Caco-2 (cell line): Measurements from ENCODE around the gene TAC4. TPM values are rescaled to one million over a fixed set of nuclear protein-coding genes. Genes with fewer than 3 reads are reported as not detected.

Experiments used
- BruUV-seq: library from RNA; stranded (reverse); fragments of 400-500 nt; replicated peaks from 2 replicates; lab custom pipeline; 2021; lab: Mats Ljungman, UMichigan
- CTCF ChIA-PET: fragments of 300-600 bp; sonication (Branson Sonifier 250); formaldehyde crosslinking; loops from one replicate; lab custom pipeline; 2022; ENCODE audit warnings: antibody characterized with exemption; lab: Charles Lee
- POLR2A ChIA-PET: fragments of 300-600 bp; sonication (Branson Sonifier 250); formaldehyde crosslinking; loops from one replicate; lab custom pipeline; 2022; ENCODE audit warnings: antibody characterized with exemption; lab: Charles Lee
- DNase-seq, 2 experiments: peaks; one replicate each; pipeline versions ENCODE4 v3.0.0 to v3.0.0-alpha.2; 2020 to 2022
- H3K27me3 ChIP-seq: replicated peaks from 2 replicates; pipeline ENCODE4 v1.6.0; 2011; ENCODE audit warnings: low read length; ENCODE audit not compliant: control insufficient read depth, insufficient read depth
- H3K36me3 ChIP-seq: 2 replicates; pipeline ENCODE4 v1.5.1; 2011; ENCODE audit warnings: low read length; ENCODE audit not compliant: control insufficient read depth, insufficient read depth
- H3K4me1 ChIP-seq: fragments of 250-450 bp; sonication (Bioruptor Pico); 2 replicates; pipeline ENCODE4 v1.5.1; 2020; ENCODE audit warnings: mild to moderate bottlenecking
- H3K4me3 ChIP-seq: 2 replicates; pipeline ENCODE4 v1.5.1; 2011; ENCODE audit warnings: low read depth, mild to moderate bottlenecking, control low read depth, low read length
- H3K9me3 ChIP-seq: fragments of 250-450 bp; sonication (Bioruptor Pico); 2 replicates; pipeline ENCODE4 v1.5.1; 2020; ENCODE audit warnings: mild to moderate bottlenecking, moderate library complexity
- H3K27ac Mint-ChIP-seq: one replicate; pipeline ENCODE4 v1.8.0; 2022; ENCODE audit warnings: mixed read lengths; ENCODE audit not compliant: unreplicated experiment
- H3K27me3 Mint-ChIP-seq: one replicate; pipeline ENCODE4 v1.8.0; 2022; ENCODE audit warnings: mixed read lengths; ENCODE audit not compliant: insufficient read depth, unreplicated experiment
- H3K36me3 Mint-ChIP-seq: one replicate; pipeline ENCODE4 v1.8.0; 2022; ENCODE audit warnings: mild to moderate bottlenecking, mixed read lengths; ENCODE audit not compliant: insufficient read depth, unreplicated experiment
- H3K4me1 Mint-ChIP-seq: one replicate; pipeline ENCODE4 v1.8.0; 2022; ENCODE audit warnings: low read depth, mixed read lengths; ENCODE audit not compliant: unreplicated experiment
- H3K4me3 Mint-ChIP-seq: one replicate; pipeline ENCODE4 v1.8.0; 2022; ENCODE audit warnings: mild to moderate bottlenecking, moderate library complexity, mixed read lengths; ENCODE audit not compliant: unreplicated experiment
- H3K9me3 Mint-ChIP-seq: one replicate; pipeline ENCODE4 v1.8.0; 2022; ENCODE audit warnings: mixed read lengths; ENCODE audit not compliant: unreplicated experiment
- CTCF ChIP-seq, 2 experiments: fragments of 200-600 bp in 1 of 2; IDR thresholded peaks; 1 replicate in 1 of 2; 2 replicates in 1 of 2; pipeline versions ENCODE4 v1.5.1 to v1.8.0; 2011 to 2022; ENCODE audit warnings: antibody characterized with exemption in 1 of 2, control low read depth in 1 of 2, inconsistent platforms in 1 of 2, low read depth in 1 of 2, low read length in 1 of 2, mild to moderate bottlenecking in 1 of 2, moderate library complexity in 1 of 2; ENCODE audit not compliant: insufficient read depth in 1 of 2, severe bottlenecking in 1 of 2, unreplicated experiment in 1 of 2
- intact Hi-C: fragments of 100-400 bp; cut with micrococcal nuclease; formaldehyde crosslinking; loops from one replicate; pipeline ENCODE4 v1.10.0; 2022; ENCODE audit not compliant: unreplicated experiment
- total RNA-seq: library from RNA; stranded (reverse); gene quantifications from 2 replicates; pipeline ENCODE4 v1.2.3, GENCODE V29; 2022

TAC4 gene
- total RNA-seq, 1 experiment from 2014 or later, result 17.1 TPM

GRCh38 chr17:49873466-49873865 lies 25.6 kb upstream of the TAC4 start:
- H3K4me1 Mint-ChIP-seq, result peaks cover 8% of the 10 kb centered on the region
- H3K27me3 Mint-ChIP-seq, result no peaks in the 10 kb centered on the region
- H3K9me3 Mint-ChIP-seq, result no peaks in the 10 kb centered on the region
- peak; percentile 60 to 63 for DNase-seq
- Histone ChIP-seq H3K9me3 (no peaks in the 10 kb centered on the region), H3K36me3 (no peaks in the 10 kb centered on the region), H3K4me1 (peaks cover 14% of the 10 kb centered on the region), H3K27me3 (no peaks in the 10 kb centered on the region), H3K4me3 (no peak overlapping the region)
- no peak for TF ChIP-seq CTCF (IDR thresholded peaks at IDR 0.05; ENCODE audit: insufficient read depth in 1 of 2, low read depth in 1 of 2, low read length in 1 of 2, severe bottlenecking in 1 of 2, unreplicated experiment in 1 of 2)
- ChIA-PET CTCF (interaction anchor here (0.6 to 2.1 kb wide), 6 partner anchors 12 to 289 kb away, joined by 3 to 5 read pairs (median 4); no protein-coding TSS in a partner anchor), POLR2A (interaction anchor here (0.7 kb wide), 1 partner anchor 121 kb away, joined by 3 read pairs; no protein-coding TSS in a partner anchor)
- H3K4me3 Mint-ChIP-seq, result no peak overlapping the region
- intact Hi-C loops, result no loop called here
- H3K36me3 Mint-ChIP-seq, result no peaks in the 10 kb centered on the region
- BruUV-seq, result no TSS peak
- H3K27ac Mint-ChIP-seq, result peak overlapping the region; percentile 22

GRCh38 chr17:49872754-49873377 lies 25.0 kb upstream of the TAC4 start:
- peak in 1 of 2 experiments; percentile 45 for DNase-seq
- Histone ChIP-seq H3K36me3 (no peaks in the 10 kb centered on the region), H3K9me3 (no peaks in the 10 kb centered on the region), H3K27me3 (no peaks in the 10 kb centered on the region), H3K4me3 (no peak overlapping the region), H3K4me1 (peaks cover 14% of the 10 kb centered on the region)
- Mint-ChIP-seq H3K4me1 (peaks cover 8% of the 10 kb centered on the region), H3K4me3 (no peak overlapping the region), H3K36me3 (no peaks in the 10 kb centered on the region), H3K27ac (no peak overlapping the region), H3K27me3 (no peaks in the 10 kb centered on the region), H3K9me3 (no peaks in the 10 kb centered on the region)
- BruUV-seq, result no TSS peak
- TF ChIP-seq CTCF (IDR thresholded peaks at IDR 0.05; ENCODE audit: insufficient read depth in 1 of 2, low read depth in 1 of 2, low read length in 1 of 2, severe bottlenecking in 1 of 2, unreplicated experiment in 1 of 2), result no peak
- intact Hi-C loops, result no loop called here
- ChIA-PET CTCF (interaction anchor here (0.9 to 1.1 kb wide), 2 partner anchors 80 to 242 kb away, joined by 3 to 5 read pairs; no protein-coding TSS in a partner anchor), POLR2A (no interaction called here)

- peaks cover 8% of the 10 kb centered on the region for H3K4me1 Mint-ChIP-seq
- H3K27me3 Mint-ChIP-seq, result no peaks in the 10 kb centered on the region
- H3K9me3 Mint-ChIP-seq, result no peaks in the 10 kb centered on the region
- no peak for TF ChIP-seq CTCF (IDR thresholded peaks at IDR 0.05; ENCODE audit: insufficient read depth in 1 of 2, low read depth in 1 of 2, low read length in 1 of 2, severe bottlenecking in 1 of 2, unreplicated experiment in 1 of 2)
- no peaks in the 10 kb centered on the region for H3K9me3 ChIP-seq
- intact Hi-C loops, result no loop called here
- no TSS peak for BruUV-seq
- H3K36me3 ChIP-seq, result no peaks in the 10 kb centered on the region
- H3K4me3 ChIP-seq, result no peak overlapping the region
- H3K27me3 ChIP-seq, result no peaks in the 10 kb centered on the region
- ChIA-PET CTCF (no interaction called here), POLR2A (no interaction called here)
- no peak overlapping the region for H3K4me3 Mint-ChIP-seq
- H3K4me1 ChIP-seq, result peaks cover 19% of the 10 kb centered on the region
- no peaks in the 10 kb centered on the region for H3K36me3 Mint-ChIP-seq
- no peak overlapping the region for H3K27ac Mint-ChIP-seq
- DNase-seq, result no peak
These were observed 23.3 kb upstream of the TAC4 start for GRCh38 chr17:49871211-49871610.
